Measurements from ENCODE around the gene HFM1.
"Not testable (repeated sequence)": the region's sequence is repeated elsewhere in the genome, so short reads cannot be mapped to it uniquely, and the experiment has no call there.

The HFM1 gene

DNA sequence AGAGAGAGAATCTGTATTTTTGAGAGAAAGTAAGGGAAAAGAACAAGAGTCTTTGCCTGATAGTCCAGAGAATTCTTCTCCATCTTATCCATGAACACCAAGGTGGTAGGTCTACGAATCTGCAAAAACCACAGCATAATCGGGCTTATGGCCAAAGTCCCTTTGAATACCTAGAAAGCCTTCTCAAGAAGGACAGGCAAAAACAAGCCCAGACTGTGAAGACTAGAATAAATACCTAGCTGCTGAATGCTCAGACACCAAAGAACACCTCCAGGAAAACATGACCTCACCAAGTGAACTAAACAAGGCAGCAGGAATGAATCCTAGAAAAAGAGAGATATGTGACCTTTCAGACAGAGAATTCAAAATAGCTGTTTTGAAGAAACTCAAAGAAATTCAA lies 79.2 kb downstream of the HFM1 start:
- TF ChIP-seq, protein P1, sequence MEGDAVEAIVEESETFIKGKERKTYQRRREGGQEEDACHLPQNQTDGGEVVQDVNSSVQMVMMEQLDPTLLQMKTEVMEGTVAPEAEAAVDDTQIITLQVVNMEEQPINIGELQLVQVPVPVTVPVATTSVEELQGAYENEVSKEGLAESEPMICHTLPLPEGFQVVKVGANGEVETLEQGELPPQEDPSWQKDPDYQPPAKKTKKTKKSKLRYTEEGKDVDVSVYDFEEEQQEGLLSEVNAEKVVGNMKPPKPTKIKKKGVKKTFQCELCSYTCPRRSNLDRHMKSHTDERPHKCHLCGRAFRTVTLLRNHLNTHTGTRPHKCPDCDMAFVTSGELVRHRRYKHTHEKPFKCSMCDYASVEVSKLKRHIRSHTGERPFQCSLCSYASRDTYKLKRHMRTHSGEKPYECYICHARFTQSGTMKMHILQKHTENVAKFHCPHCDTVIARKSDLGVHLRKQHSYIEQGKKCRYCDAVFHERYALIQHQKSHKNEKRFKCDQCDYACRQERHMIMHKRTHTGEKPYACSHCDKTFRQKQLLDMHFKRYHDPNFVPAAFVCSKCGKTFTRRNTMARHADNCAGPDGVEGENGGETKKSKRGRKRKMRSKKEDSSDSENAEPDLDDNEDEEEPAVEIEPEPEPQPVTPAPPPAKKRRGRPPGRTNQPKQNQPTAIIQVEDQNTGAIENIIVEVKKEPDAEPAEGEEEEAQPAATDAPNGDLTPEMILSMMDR (conservative IDR thresholded peaks at IDR 0.05; ENCODE audit: low read depth): no peak
- ChIA-PET CTCF (no interaction called here), POLR2A (ENCODE audit: low non-redundant PET) (no interaction called here)

DNA sequence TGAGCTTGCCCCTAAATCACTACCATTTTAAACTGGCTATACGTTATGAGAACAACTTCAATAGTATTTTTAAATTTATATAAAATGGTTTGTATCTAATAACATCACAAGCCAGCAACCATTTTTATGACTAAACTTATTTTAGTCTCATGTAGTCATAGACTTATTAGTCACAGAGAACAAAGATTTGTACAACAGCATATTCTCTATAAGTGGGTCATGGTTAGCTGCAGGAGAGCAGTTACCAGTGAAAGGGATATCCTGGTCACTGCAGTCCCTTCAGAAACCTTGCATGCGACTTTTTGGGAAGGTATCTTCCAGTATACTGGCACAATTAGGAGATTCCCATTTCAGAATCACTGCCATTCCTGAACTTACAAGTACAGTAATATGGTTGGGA lies 90.0 kb downstream of the HFM1 start:
- no peak for DNase-seq (ENCODE audit: low spot score)
- POLR2A ChIA-PET (ENCODE audit: low non-redundant PET): no interaction called here
- H3K27ac ChIP-seq: no peak overlapping the region
- CTCF ChIA-PET: no interaction called here
- TF ChIP-seq, protein P1 (conservative IDR thresholded peaks at IDR 0.05; ENCODE audit: low read depth): no peak

More for the DNA sequence above, 79.2 kb downstream of the HFM1 start:
- DNase-seq (ENCODE audit: low spot score): no peak
- no peak overlapping the region for H3K27ac ChIP-seq

DNA sequence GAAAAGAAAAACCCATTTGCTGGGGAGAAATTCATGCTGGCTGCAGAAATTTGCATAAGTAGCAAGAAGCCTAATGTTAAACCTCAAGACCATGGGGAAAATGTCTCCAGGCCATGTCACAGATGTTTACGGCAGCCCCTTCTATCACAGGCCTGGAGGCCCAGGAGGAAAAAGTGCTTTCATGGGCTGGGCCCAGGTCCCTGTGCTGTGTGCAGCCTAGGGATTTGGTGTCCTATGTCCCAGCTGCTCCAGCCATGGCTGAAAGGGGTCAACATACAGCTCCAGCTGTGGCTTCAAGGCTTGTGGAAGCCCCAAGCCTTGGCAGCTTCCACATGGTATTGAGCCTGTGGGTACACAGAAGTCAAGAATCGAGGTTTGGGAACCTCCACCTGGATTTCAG lies 93.0 kb downstream of the HFM1 start:
- no peak overlapping the region for H3K27ac ChIP-seq
- DNase-seq (ENCODE audit: low spot score): no peak
- TF ChIP-seq, protein P1 (conservative IDR thresholded peaks at IDR 0.05; ENCODE audit: low read depth): no peak
- ChIA-PET CTCF (interaction anchor here (0.6 to 0.8 kb wide), 2 partner anchors 51 to 481 kb away, joined by 3 read pairs; no protein-coding TSS in a partner anchor), POLR2A (ENCODE audit: low non-redundant PET) (no interaction called here)

DNA sequence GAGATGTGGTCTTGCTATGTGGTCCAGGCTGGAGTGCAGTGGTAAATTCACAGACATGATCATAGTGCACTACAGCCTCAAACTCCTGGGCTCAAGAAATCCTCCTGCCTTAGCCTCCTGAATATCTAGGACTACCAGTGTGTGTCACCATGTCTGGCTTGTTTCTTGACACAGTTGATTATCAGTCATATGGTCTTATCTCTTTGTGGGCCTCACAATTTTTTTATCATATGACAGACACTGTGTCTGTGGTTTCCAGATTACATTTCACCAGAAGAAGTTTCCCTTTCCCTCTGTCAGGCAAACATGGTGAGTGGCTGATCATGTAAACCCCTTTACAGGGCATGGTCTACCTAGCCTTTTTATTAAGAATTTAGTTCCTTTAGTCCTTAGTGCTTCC lies 96.1 kb downstream of the HFM1 start:
- no peak overlapping the region for H3K27ac ChIP-seq
- TF ChIP-seq, protein P1 (conservative IDR thresholded peaks at IDR 0.05; ENCODE audit: low read depth): no peak
- DNase-seq (ENCODE audit: low spot score): no peak
- CTCF ChIA-PET: no interaction called here
- POLR2A ChIA-PET (ENCODE audit: low non-redundant PET): no interaction called here

DNA sequence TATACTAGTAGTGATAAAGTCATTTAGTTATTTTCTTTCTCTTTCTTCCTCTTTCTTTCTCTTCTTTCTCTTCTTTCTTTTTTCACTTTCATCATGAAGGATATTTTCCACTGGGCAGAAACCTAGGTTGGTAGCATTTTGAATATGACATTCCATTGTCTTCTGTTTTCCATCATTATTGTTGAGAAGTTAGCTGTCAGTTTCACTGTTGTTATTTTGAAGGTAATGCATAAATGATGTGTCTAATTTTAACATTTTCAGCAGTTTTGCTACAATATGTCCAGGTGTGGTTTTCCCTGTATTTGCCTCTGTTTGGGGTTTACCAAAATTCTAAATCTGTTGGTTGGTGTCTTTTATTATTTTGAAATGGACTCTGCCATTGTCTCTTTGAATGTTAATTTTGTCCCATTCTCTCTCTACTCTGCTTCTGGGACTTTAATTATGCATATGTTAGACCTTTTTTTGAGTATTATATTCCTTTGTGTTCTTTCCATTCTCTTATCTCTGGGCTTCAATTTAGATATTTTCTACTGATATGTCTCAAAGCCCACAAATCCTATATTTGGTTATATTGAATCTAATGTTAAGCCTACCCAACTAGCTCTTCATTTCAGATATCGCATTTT lies 96.7 kb downstream of the HFM1 start:
- CTCF ChIA-PET: no interaction called here
- TF ChIP-seq, protein P1 (conservative IDR thresholded peaks at IDR 0.05; ENCODE audit: low read depth): no peak
- H3K27ac ChIP-seq: no peak overlapping the region
- POLR2A ChIA-PET (ENCODE audit: low non-redundant PET): no interaction called here
- no peak for DNase-seq (ENCODE audit: low spot score)

DNA sequence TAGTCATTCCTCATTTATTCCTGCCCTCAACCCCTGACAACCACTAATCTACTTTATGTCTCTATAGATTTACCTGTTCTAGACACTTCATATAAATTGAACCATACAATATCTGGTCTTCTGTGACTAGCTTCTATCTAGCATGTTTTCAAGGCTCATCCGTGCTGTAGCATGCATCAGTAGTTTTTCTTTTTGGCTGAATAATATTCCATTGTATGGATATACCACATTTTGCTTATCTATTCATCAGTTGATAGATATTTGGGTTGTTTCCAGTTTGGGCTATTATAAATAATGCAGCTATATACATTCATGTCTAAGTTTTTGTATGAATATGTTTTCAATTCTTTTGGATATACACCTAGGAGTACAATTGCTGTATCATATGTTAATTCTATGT lies 101.5 kb downstream of the HFM1 start:
- TF ChIP-seq, protein P1 (conservative IDR thresholded peaks at IDR 0.05; ENCODE audit: low read depth): no peak
- H3K27ac ChIP-seq: no peak overlapping the region
- ChIA-PET POLR2A (ENCODE audit: low non-redundant PET) (no interaction called here), CTCF (no interaction called here)
- no peak for DNase-seq (ENCODE audit: low spot score)

DNA sequence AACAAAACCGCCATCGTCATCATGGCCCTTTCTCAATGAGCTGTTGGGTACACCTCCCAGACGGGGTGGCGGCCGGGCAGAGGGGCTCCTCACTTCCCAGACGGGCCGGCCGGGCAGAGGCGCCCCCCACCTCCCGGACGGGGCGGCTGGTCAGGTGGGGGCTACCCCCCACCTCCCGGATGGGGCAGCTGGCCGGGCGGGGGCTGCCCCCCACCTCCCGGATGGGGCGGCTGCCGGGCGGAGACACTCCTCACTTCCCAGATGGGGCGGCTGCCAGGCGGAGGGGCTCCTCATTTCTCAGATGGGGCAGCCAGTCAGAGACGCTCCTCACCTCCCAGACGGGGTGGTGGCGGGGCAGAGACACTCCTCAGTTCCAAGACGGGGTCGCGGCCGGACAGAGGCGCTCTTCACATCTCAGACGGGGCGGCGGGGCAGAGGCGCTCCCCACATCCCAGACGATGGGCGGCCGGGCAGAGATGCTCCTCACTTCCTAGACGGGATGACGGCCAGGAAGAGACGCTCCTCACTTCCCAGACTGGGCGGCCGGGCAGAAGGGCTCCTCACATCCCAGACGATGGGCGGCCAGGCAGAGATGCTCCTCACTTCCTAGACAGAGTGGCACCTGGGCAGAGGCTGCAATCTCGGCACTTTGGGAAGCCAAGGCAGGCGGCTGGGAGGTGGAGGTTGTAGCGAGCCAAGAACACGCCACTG lies 115.6 kb downstream of the HFM1 start:
- POLR2A ChIA-PET (ENCODE audit: low non-redundant PET): not testable (repeated sequence)

DNA sequence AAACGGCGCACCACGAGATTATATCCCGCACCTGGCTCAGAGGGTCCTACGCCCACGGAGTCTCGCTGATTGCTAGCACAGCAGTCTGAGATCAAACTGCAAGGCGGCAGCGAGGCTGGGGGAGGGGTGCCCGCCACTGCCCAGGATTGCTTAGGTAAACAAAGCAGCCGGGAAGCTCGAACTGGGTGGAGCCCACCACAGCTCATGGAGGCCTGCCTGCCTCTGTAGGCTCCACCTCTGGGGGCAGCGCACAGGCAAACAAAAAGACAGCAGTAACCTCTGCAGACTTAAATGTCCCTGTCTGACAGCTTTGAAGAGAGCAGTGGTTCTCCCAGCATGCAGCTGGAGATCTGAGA lies 117.7 kb downstream of the HFM1 start:
- CTCF ChIA-PET; POLR2A ChIA-PET (ENCODE audit: low non-redundant PET); DNase-seq (ENCODE audit: low spot score); H3K27ac ChIP-seq: not testable (repeated sequence)

More for the DNA sequence above, 115.6 kb downstream of the HFM1 start:
- CTCF ChIA-PET; DNase-seq (ENCODE audit: low spot score); H3K27ac ChIP-seq: not testable (repeated sequence)

DNA sequence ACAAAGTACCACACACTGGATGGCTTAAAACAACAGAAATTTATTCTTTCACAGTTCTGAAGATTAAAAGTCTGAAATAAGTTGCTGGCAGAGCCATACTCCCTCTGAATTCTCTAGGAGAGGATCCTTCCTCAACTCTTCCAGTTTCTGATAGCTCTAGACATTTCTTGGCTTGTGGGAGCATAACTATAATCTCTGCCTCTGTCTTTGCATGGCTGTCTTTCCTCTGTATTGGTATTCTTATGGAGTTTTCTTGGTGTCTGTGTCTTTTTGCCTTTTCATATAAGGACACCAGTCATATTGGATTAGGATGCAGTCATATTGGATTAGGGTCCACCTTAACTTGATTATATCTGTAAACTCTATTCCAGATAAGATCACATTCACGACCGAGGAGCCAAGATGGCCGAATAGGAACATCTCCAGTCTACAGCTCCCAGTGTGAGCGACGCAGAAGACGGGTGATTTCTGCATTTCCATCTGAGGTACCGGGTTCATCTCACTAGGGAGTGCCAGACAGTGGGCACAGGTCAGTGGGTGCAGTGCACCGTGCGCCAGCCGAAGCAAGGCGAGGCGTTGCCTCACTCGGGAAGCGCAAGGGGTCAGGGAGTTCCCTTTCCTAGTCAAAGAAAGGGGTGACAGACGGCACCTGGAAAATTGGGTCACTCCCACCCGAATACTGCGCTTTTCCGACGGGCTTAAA lies 118.2 kb downstream of the HFM1 start:
- DNase-seq (ENCODE audit: low spot score); H3K27ac ChIP-seq; CTCF ChIA-PET: not testable (repeated sequence)
- POLR2A ChIA-PET (ENCODE audit: low non-redundant PET): interaction anchor here (0.6 kb wide), 1 partner anchor 215 kb away, joined by 3 read pairs; no protein-coding TSS in a partner anchor

Measured in RWPE1 (cell line).